GM12872 (cell line): ENCODE measurements around the gene CENPQ.

Experiments used
- TF ChIP-seq, protein P1 (sequence below): IDR thresholded peaks from 3 replicates; pipeline ENCODE4 v1.5.1; 2011; ENCODE audit warnings: low read depth, mild to moderate bottlenecking, low read length, moderate library complexity; ENCODE audit not compliant: insufficient read depth

The CENPQ gene

GRCh38 chr6:49522710-49523593, 59.8 kb downstream of the CENPQ start:
- TF ChIP-seq, protein P1, sequence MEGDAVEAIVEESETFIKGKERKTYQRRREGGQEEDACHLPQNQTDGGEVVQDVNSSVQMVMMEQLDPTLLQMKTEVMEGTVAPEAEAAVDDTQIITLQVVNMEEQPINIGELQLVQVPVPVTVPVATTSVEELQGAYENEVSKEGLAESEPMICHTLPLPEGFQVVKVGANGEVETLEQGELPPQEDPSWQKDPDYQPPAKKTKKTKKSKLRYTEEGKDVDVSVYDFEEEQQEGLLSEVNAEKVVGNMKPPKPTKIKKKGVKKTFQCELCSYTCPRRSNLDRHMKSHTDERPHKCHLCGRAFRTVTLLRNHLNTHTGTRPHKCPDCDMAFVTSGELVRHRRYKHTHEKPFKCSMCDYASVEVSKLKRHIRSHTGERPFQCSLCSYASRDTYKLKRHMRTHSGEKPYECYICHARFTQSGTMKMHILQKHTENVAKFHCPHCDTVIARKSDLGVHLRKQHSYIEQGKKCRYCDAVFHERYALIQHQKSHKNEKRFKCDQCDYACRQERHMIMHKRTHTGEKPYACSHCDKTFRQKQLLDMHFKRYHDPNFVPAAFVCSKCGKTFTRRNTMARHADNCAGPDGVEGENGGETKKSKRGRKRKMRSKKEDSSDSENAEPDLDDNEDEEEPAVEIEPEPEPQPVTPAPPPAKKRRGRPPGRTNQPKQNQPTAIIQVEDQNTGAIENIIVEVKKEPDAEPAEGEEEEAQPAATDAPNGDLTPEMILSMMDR: no peak

DNA sequence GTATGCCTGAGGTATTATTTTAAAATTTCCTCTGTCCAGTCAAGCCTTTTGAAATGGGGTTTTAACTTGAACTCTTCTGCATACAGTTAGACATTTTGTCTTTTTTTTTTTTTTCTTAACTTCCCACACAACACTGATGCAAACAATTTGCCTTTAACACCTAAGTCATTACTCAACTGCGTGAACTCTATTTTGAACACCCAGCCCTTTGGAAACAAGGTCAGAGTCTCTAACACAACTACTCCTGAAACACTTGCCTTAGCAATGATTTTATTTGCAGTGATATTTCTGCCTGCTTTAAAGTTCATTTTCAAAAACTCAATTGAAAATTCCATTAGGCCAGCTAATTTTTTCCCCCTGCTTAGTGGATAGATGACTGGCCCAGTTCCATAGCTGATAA, 60.7 kb downstream of the CENPQ start:
- TF ChIP-seq, protein P1: no peak

DNA sequence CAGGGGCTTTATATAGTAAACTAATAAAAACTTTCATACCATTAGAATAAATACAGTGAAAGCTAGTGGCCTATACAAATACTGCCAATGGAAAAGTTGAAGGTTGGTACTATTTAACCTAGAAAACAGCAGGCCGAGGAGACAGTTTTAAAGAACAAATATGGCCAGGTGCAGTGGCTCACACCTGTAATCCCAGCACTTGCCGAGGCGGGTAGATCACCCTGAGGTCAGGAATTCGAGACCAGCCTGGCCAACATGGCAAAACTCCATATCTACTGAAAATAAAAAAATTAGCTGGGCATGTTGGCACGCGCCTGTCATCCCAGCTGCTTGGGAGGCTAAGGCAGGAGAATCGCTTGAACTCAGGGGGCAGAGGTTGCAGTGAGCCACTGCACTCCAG, 61.4 kb downstream of the CENPQ start:
- TF ChIP-seq, protein P1: no peak

DNA sequence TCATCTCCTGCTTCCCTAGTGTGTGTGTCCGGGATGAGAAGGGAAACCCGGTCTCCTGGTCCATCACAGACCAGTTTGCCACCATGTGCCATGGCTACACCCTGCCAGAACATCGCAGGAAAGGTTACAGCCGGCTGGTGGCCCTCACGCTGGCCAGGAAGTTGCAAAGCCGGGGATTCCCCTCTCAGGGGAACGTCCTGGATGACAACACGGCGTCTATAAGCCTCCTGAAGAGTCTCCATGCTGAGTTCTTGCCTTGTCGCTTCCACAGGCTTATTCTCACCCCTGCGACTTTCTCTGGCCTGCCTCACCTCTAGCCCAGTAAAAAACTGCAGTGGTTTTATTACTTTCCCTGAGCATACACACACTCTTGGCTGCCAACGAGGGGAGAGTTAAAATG, 63.4 kb downstream of the CENPQ start:
- TF ChIP-seq, protein P1: no peak

DNA sequence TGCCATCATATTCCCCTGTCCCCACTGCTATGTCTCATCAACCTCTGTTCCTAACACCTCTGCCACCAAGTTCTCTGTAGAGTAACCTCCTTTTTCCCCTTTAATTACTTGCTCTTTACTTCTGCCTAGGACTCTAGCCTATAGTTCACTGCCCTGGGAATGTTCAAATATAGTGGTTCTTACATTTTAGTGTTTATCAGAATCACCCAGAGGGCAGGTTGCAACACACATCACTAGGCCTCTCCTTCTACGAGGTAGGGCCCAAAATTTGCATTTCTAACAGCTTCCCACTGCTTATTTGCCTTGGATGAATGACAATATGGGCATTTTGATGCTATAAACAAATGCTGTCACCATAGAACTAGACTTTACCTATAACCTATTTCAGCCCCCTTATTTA, 64.2 kb downstream of the CENPQ start:
- TF ChIP-seq, protein P1: no peak

DNA sequence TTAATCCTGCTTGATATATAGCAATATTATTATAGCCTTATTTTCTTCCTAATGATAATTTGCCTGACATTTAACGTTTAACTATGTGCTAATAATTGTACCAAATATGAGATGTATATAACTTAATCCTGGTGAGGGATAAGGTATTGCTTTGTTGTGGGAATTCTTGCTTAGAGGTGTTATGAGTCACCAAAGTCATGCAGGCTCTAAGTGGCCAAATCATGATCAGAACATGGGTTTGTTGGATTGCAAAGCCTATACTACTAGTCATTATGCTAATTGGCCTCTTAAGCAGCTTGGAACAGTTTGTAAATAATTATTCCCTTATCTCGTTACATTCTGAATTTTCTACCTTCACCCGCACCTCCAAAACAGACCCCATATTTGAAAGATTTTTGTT, 65.4 kb downstream of the CENPQ start:
- TF ChIP-seq, protein P1: no peak

- TF ChIP-seq, protein P1: no peak
Measured at GRCh38 chr6:49530141-49530776, 67.1 kb downstream of the CENPQ start.
